Jurkat, Clone E6-1 (cell line): ENCODE measurements around the gene ALK.
"Not testable (repeated sequence)": the region's sequence is repeated elsewhere in the genome, so short reads cannot be mapped to it uniquely, and the experiment has no call there.

Experiments used
- DNase-seq: peaks from one replicate; pipeline ENCODE4 v3.0.0-alpha.2; 2011; ENCODE audit warnings: low read depth, low spot score
- H3K4me3 ChIP-seq: 2 replicates; pipeline ENCODE4 v1.5.1; 2011; ENCODE audit warnings: mild to moderate bottlenecking, low read length, control low read depth, moderate library complexity

ALK gene

DNA sequence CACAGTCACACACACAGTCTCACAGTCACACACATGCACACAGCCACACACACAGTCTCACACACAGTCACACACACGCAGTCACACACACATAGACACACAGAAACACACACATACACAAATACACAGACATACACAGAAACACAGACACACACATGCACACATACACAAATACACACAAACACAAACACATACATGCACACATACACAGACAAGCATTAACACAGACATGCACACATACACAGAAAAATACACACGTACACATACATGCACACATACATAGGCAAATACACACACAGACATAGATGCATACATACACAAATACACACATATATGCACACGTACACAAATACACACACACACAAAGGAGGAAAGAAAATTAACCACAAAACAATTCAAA, 150.5 kb downstream of the ALK start:
- no peak for DNase-seq
- H3K4me3 ChIP-seq: no peak overlapping the region

- no peak for DNase-seq
- no peak overlapping the region for H3K4me3 ChIP-seq
Observed at GRCh38 chr2:29769847-29770246, 151.5 kb downstream of the ALK start.

DNA sequence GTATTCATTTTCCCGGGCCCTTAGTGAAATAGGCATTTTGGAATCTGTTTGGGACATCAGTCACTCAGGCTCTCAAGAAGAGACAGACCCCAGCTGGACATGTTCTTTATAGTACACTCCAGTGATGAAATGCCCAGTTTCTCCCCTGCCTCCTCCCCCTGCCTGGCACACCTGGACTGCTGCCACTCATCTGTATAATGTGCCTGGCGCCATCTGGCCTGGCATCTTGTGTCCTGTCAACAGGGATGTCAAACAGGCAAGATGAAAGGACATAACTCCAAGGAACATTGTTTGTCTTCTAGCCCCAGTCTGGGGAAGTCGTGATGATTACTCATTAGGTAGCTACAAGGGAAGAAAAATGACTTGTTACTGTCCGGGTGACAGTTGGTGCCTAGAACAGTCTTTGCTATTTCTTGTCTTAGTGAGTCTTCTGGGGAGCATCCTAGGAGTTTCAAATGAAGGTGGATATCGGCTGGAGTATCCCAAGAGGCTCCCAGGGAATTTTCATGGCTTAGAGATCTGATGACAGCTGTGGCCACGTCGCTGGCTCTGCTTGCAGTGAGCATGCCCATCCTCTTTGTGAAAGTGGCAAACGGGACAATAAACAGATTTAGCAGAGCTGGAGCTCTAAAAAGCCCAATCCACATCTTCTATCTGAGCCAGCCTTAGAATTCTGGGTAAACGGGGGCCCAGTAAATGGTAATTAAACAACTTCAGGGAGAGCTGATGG, 153.6 kb downstream of the ALK start:
- no peak for DNase-seq
- H3K4me3 ChIP-seq: no peak overlapping the region

DNA sequence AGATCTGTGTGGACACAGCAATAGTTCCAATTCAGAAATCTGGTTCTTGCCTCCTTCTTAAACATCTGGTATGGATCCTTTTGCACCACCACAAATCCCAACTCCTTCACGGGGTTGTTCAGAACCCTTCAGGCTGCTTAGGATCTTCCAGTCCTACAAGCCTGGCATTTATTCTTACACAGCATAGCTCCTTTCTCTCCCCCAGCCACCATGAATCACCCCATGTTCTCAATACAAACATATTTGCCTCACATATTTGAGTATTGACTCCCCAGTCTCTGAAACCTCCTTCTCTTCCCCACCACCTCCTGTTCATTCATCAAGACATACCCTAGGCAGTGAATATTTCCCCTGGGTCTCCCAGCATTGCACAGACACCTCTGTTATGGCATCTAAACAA, 155.2 kb downstream of the ALK start:
- H3K4me3 ChIP-seq: no peak overlapping the region
- DNase-seq: no peak

- no peak overlapping the region for H3K4me3 ChIP-seq
- DNase-seq: no peak
Observed at GRCh38 chr2:29765721-29766120, 155.7 kb downstream of the ALK start.

GRCh38 chr2:29763371-29763770, 158.0 kb downstream of the ALK start:
- DNase-seq: no peak
- no peak overlapping the region for H3K4me3 ChIP-seq

DNA sequence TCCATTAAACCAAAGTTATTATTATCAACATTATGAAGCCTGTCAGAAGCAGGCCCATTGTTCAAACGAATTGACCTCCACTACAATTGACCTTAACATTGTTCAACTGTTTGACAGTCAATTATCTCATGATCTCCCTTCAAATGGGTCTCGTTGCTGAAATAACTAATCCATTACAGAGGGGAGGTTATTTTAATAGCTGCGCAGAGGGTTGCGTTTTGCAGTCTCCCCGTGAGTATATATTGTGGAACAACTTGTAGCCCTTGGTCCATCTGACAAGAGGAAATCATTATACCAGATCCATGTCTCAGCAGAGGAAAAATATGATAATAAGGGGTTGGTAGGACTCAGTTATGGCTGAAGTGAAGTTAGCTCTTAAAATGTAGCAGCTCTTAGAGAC, 159.1 kb downstream of the ALK start:
- no peak overlapping the region for H3K4me3 ChIP-seq
- DNase-seq: no peak

DNA sequence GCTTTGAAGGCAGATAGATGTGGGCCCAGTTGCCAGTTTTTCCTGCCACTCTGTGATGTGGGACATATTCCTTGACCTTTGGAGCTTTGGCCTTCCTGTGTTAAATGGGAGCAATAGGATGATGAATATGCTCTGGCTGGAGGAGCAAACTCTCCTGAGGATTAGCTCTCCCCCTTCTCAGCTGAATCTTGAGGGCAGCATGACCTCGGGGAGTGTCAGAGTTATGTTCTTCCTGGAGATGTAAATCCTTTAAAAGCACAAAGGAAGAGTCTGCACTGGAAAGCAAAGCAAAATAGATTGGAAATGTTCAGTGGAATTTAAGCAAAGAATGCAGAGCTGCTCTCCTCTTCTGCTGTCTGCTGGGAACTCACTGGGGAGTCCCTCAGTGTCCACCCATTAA, 160.1 kb downstream of the ALK start:
- DNase-seq: no peak
- no peak overlapping the region for H3K4me3 ChIP-seq

DNA sequence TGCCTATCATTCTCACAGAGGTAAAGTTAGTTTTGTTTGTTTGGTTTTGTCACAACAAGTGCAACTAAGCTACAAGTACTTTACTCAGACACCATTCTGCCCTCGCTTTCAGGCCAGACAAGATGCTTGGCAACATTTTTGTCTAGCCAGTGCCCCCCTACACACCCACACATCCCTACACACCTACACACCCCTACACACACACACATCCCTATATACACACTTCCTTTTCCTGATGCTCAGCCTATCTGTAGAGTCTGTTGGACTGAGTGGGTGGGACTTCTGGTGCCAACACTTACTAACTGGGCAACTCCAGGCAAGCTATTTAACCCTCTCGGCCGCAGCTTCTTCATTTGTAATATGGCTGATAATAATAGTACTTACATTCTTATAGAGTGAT, 161.4 kb downstream of the ALK start:
- DNase-seq: no peak
- H3K4me3 ChIP-seq: no peak overlapping the region

GRCh38 chr2:29759360-29759759, 162.0 kb downstream of the ALK start:
- H3K4me3 ChIP-seq: no peak overlapping the region
- no peak for DNase-seq

- no peak for DNase-seq
- no peak overlapping the region for H3K4me3 ChIP-seq
Observed at GRCh38 chr2:29755829-29756228, 165.6 kb downstream of the ALK start.

- no peak for DNase-seq
- no peak overlapping the region for H3K4me3 ChIP-seq
Observed at GRCh38 chr2:29755233-29755632, 166.2 kb downstream of the ALK start.

DNA sequence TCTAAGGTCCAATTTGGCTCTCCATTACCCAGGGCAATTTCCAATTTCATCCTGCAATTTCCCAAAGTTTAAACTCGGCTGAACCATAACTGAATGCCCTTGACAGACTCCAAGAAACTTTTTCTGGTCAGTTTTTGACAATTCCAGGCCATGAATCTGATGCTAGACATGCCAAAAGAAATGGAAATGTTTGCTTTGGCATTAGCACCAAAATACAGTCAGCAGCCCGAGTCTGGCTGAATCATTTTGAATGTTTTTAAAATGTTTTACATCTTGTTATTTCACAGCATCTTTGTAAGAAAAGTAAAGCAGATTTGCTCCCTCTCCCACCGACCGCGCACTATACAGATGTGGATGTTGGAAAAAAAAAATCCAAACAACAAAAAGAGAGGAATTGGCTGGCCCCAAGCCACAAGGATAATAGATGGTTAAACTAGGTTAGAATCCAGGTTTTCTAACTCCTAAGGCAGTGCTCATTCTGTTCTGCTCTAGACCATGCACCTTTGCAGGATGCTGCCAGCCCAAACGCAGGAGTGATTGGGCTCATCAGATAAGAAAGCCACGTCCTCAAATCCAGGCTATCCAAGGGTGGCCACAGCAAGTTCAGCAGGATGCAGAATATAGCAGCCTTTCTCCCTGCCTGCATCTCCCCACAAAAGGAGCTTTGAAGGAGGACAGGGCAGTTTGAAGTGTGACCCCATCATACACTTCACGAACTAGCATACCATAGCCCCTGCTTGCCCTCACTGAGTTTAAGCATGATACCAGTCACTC, 167.5 kb downstream of the ALK start:
- H3K4me3 ChIP-seq: no peak overlapping the region
- DNase-seq: no peak

- no peak overlapping the region for H3K4me3 ChIP-seq
- DNase-seq: no peak
Observed at GRCh38 chr2:29751390-29751789, 170.0 kb downstream of the ALK start.

- not testable (repeated sequence) for DNase-seq
Observed at GRCh38 chr2:29750463-29750862, 170.9 kb downstream of the ALK start.

GRCh38 chr2:29749843-29750242, 171.5 kb downstream of the ALK start:
- DNase-seq: no peak
- H3K4me3 ChIP-seq: no peak overlapping the region

More at GRCh38 chr2:29750463-29750862, 170.9 kb downstream of the ALK start:
- H3K4me3 ChIP-seq: not testable (repeated sequence)

DNA sequence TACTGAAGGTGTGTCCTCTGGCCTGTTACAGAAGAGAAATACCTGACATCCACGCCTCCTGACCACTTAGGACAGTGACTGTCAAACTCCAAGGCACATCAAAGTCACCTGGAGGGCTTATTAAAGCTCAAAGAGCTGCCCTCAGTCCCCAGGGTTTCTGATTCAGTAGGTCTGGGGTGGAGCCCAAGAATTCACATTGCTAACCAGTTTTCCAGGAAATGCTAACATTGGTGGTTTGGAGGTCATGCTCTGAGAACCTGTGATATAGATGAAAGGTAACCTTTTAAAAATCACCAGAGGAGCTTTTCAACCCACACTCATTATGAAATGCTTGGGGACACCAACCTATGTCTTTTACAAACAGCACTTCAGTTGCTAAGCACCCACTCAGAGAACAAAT, 172.3 kb downstream of the ALK start:
- no peak overlapping the region for H3K4me3 ChIP-seq
- DNase-seq: no peak

- no peak overlapping the region for H3K4me3 ChIP-seq
Observed at GRCh38 chr2:29747786-29748470, 173.5 kb downstream of the ALK start.

GRCh38 chr2:29744976-29745375, 176.4 kb downstream of the ALK start:
- no peak for DNase-seq
- no peak overlapping the region for H3K4me3 ChIP-seq

More at GRCh38 chr2:29747786-29748470, 173.5 kb downstream of the ALK start:
- no peak for DNase-seq

GRCh38 chr2:29743516-29743915, 177.9 kb downstream of the ALK start:
- DNase-seq: no peak
- no peak overlapping the region for H3K4me3 ChIP-seq
